Renal pelvis (tissue), 12 donors: Measurements from ENCODE around the gene B3GNT4. TPM values are rescaled to one million over a fixed set of nuclear protein-coding genes. Genes with fewer than 3 reads are reported as not detected.
"Not testable (repeated sequence)": the region's sequence is repeated elsewhere in the genome, so short reads cannot be mapped to it uniquely, and the experiment has no call there.

Experiments used
- DNase-seq: peaks from one replicate; pipeline ENCODE4 v3.0.0-alpha.2; 2013
- long read RNA-seq, 16 experiments: transcript quantifications; one replicate each; lab custom pipeline, GENCODE V29; 2026
- polyA plus RNA-seq, 3 donors: library from polyadenylated mRNA; unstranded; fragments of 120-200 nt; gene quantifications; one replicate each; pipeline ENCODE4 v1.2.1, GENCODE V29; 2013; ENCODE audit not compliant: insufficient read length in 3 of 3

B3GNT4 gene
- 1 to 10 TPM; 3.6 to 4.5 (median 4.2) TPM for polyA plus RNA-seq
- long read RNA-seq, donor 1, partial matches to known transcripts, result 61 of 65 reads
- long read RNA-seq, donor 1, other reads (novel, unspliced or antisense), result 0 of 65 reads
- long read RNA-seq, donor 2, partial matches to known transcripts, result 0 of 5 reads
- long read RNA-seq, donor 2, other reads (novel, unspliced or antisense), result 0 of 5 reads
- long read RNA-seq, donor 3, partial matches to known transcripts, result 0 of 3 reads
- long read RNA-seq, donor 3, other reads (novel, unspliced or antisense), result 0 of 3 reads
- long read RNA-seq, donor 4, partial matches to known transcripts, result 0 of 7 reads
- long read RNA-seq, donor 4, other reads (novel, unspliced or antisense), result 0 of 7 reads
- long read RNA-seq, donor 5, partial matches to known transcripts, result 0 of 2 reads
- long read RNA-seq, donor 5, other reads (novel, unspliced or antisense), result 0 of 2 reads
- long read RNA-seq, donor 6, partial matches to known transcripts, result 0 of 2 reads
- long read RNA-seq, donor 6, other reads (novel, unspliced or antisense), result 0 of 2 reads
- long read RNA-seq, donor 7, partial matches to known transcripts, result 0 of 53 reads
- long read RNA-seq, donor 7, other reads (novel, unspliced or antisense), result 45 of 53 reads
- long read RNA-seq, donor 8, result 0 reads
- long read RNA-seq, donor 9, partial matches to known transcripts, result 0 of 5 reads
- long read RNA-seq, donor 9, other reads (novel, unspliced or antisense), result 0 of 5 reads
- long read RNA-seq, donor 10, partial matches to known transcripts, result 0 of 4 reads
- long read RNA-seq, donor 10, other reads (novel, unspliced or antisense), result 0 of 4 reads
- long read RNA-seq, donor 11, transcript B3GNT4-202 (1 exons, 2,938 nt), result major isoform, 5 of 8 reads
- long read RNA-seq, donor 11, partial matches to known transcripts, result 0 of 8 reads
- long read RNA-seq, donor 11, other reads (novel, unspliced or antisense), result 0 of 8 reads
- long read RNA-seq, donor 12, partial matches to known transcripts, result 0 of 5 reads
- long read RNA-seq, donor 12, other reads (novel, unspliced or antisense), result 0 of 5 reads
- long read RNA-seq, donor 13, partial matches to known transcripts, result 0 of 2 reads
- long read RNA-seq, donor 13, other reads (novel, unspliced or antisense), result 0 of 2 reads
- long read RNA-seq, donor 14, result 0 reads
- long read RNA-seq, donor 15, partial matches to known transcripts, result 5 of 68 reads
- long read RNA-seq, donor 15, other reads (novel, unspliced or antisense), result 59 of 68 reads
- long read RNA-seq, donor 16, partial matches to known transcripts, result 0 of 5 reads
- long read RNA-seq, donor 16, other reads (novel, unspliced or antisense), result 0 of 5 reads

DNA sequence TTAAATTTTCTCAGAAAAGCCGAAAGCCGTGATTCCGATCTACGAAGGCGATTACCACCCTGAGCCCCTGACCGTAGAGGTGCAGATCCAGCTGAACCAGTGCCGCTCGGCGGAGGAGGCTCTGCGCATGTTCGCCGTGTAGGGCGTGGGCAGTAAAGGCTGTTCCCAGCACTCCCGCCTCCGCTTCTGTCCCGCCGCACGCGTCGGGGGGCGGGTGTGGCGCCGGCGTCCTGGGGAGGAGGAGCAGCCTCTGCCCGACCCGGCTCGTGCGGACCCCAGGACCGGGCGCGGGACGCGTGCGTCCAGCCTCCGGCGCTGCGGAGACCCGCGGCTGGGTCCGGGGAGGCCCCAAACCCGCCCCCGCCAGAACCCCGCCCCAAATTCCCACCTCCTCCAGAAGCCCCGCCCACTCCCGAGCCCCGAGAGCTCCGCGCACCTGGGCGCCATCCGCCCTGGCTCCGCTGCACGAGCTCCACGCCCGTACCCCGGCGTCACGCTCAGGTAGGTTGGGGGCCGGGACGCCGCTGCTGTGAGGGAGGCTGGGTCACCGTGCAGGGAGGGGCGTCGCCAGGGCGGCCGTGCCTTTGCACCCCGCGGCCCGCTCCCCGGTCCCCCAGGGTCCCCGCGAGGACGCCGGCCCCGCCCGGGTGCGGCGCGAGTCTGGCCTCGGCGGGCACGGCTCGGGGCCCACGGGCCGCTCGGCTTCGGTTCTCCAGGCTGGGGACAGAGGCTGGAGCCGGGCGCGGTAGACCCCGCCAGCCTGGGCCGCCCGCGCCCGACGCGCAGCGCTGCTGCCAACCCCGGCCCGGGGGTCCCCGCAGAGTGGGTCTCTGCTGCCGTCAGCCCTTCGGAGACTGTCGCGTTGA, at the start of gene B3GNT4:
Gene B3GNT4 (plus strand): TSS at position 409 of the 866 bp plus-strand sequence. CDS start 910 bp downstream, outside the sequence.
- DNase-seq, result peak; percentile 43

DNA sequence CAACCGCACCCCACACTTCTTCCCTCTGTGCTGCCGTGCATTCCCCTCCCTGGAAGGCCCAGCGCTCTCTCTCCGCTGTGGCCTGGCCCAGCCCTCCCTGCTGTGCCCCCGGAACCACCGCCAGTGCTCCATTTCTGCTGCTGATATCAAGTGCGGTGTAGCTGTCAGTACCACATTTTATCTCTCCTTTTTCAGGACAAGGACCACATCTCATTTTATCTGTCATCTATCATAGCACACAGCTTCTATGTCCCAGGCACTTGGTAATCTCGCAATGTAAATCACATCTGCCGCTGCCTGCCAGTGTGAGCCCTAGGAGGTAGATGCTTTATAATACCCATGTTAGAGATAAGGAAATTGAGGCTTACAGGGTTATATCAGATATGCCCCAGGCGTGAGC, 47.8 kb upstream of the B3GNT4 start:
- DNase-seq, result no peak

DNA sequence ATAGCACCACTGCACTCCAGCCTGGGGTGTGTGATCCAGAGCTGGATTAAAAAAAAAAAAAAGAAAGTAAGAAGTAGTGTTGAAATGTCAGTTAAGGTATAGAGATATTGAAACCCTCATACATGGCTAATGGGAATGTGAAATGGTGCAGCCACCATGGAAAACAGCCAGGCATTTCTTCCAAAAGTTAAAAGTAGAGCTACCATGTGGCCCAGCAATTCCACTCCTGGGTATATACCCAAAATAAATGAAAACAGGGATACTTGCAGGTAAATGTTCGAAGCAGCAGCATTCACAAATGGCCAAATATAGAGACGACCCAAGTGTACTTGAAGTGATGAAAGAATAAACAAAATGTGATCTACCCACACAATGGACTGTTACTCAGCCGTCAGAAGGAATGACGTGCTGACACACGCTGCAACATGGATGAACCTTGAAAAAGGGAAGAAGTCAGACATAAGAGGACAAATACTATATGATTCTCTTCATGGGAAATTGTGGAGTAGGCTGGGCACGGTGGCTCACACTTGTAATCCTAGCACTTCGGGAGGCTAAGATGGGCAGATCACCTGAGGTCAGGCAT, 44.7 kb upstream of the B3GNT4 start:
- DNase-seq, result no peak

DNA sequence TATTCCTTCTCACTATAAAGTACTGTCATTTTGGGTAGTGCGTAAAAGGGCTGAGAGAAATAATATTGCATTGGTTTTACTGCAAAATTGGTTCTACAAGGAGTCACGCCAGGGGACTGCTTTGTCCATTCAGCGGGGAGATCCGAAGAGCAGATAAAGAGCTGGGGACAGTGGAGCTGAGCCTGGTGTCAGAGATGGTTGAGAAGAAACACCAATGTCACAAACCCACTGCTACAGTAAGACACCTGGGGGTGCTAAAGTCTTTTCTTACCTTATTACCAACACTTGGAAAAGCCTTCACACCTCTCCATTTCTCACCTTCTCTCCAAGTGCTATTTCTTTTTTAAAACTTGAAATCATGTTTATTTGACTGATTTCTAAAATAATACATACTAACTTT, 43.6 kb upstream of the B3GNT4 start:
- no peak for DNase-seq

DNA sequence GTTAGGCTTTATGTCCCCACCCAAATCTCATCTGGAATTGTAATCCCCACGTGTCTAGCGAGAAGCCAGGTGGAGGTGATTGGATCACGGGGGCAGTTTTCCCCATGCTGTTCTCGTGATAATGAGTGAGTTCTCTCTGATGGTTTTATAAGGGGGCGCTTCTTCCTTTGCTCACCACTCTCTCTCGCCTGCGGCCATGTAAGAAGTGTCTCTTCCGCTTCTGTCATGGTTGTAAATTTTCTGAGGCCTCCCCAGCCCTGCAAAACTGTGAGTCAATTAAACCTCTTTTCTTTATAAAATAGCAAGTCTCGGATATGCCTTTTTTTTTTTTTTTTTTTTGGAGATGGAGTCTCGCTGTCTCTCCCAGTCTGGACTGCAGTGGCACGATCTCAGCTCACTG, 42.7 kb upstream of the B3GNT4 start:
- no peak for DNase-seq

DNA sequence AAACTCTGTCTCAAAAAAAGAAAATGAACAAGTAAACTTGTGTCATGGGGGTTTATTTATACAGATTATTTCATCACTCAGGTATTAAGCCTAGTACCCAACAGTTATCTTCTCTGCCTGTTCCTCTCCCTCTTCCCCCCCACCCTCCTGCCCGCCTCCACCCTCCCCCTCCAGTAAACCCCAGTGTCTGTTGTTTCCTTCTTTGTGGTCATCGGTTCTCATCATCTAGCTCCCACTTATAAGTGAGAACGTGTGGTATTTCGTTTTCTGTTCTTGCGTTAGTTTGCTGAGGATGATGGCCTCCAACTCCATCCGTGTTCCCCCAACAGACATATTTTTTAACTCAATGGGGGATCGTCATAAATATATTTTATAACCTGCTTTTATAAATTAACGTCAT, 41.8 kb upstream of the B3GNT4 start:
- no peak for DNase-seq

DNA sequence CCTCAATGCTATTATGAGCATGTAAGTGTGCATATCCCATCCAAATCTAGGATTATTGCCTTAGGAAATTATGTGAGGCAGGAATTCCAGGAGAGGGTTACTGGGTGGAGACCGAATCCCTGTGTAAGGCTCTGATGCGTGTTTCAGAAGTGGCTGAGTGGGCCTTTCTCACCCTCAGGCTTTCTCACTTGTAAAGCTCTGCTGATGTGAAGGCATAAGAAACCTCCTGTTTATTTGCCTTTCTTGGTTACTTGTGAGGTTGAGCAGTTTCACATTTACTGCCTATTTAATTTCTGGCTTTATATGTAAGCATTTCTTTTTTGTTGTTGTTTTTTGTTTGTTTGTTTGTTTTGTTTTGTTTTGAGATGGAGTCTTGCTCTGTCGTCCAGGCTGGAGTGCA, 40.5 kb upstream of the B3GNT4 start:
- DNase-seq, result no peak

DNA sequence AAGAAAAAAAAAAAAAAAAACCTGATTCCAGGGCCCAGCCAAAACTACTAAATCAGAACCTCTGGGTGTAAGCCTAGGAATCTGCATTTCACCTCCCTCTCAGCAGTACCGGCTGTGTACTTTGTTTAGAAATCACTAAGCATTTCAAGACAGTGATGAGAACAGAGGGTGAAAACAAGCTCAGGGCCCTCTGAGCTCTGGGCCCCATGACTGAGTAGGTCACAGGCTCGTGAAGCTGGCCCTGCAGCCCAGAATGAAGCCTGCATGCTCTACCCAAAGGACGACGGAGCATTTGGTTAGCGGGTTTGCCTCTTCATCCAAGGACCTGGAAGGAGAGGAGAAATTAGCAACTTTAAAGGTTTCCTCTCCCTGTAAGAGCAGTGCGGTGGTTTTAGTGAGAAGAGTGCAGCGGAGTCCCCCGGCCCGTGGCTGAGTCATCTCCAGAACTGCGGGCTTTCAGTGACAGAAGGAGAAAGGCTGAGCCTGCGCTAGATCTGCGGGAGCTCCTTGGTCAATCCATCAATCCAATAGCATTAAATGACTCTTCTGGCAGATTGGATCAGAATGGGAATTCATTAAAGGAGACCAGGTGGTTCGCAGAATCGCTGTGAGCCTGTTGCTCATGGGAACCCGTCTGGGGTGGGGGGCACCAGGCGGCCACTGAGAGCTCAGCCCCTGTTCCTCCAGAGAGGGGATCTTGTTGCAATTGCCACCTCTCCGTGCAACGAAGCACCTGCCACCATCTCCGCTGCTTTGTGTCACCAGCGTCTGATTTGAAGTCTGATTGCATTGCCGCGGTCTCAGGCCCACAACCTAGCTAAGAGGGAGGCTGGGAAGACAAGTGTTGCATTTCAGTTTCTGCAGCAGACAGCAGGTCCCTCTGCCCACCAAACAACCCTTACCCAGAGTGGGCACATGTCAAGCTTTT, 36.8 kb upstream of the B3GNT4 start:
- no peak for DNase-seq

DNA sequence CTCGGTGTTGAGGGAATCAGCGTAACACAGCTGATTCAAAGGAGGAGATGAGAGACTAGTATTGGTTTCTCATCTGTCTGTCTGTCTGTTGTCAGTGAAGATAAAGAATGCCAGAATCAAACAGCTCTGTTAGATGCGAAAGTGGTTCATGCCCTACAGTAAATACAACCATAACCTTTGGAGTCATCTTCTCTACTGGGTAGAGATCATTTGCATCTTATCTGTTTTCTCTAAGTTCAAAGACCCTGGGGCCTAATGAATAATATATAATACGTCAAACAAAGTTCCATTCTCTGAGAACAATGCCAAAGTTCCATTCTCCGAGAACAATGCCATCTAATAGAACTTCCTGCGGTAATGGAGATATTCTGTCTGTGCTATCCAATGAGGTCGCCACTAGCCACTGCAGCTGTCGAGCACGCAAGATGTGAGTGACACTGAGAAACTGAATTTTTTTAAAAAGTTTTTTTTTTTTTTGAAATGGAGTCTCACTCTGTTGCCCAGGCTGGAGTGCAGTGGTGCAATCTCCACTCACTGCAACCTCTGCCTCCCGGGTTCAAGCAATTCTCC, 36.1 kb upstream of the B3GNT4 start:
- no peak for DNase-seq

DNA sequence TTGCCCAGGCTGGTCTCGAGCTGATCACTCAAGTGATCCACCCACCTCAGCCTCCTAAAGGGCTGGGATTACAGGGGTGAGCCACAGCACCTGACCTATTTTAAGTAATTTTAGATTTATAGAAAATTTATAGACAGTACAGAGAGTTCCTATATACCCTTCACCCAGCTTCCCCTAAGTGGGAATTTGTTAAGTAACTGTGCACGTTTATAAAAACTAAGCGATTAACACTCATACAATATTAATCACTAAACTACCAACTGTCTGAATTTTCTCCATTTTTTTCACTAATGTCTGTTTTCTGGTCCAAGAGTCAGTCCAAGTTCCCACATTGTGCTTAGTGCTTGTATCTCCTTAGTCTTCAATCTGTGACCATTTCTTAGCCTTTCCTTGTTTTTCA, 35.0 kb upstream of the B3GNT4 start:
- no peak for DNase-seq

DNA sequence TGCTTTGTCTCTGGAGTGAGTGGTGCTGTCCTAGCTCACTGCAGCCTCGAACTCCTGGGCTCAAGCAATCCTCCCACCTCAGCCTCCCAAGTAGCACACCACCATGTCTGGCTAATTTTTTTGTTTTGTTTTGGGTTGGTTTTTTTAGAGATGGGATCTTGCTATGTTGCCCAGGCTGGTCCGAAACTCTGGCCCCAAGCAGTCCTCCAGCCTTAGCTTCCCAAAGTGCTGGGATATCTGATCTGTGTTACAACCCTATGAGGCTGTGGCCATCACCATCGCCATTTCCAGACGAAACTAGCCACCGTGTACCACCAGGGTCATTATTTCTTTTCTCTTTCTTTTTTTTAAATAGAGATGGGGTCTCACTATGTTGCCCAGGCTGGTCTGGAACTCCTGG, 32.1 kb upstream of the B3GNT4 start:
- no peak for DNase-seq

DNA sequence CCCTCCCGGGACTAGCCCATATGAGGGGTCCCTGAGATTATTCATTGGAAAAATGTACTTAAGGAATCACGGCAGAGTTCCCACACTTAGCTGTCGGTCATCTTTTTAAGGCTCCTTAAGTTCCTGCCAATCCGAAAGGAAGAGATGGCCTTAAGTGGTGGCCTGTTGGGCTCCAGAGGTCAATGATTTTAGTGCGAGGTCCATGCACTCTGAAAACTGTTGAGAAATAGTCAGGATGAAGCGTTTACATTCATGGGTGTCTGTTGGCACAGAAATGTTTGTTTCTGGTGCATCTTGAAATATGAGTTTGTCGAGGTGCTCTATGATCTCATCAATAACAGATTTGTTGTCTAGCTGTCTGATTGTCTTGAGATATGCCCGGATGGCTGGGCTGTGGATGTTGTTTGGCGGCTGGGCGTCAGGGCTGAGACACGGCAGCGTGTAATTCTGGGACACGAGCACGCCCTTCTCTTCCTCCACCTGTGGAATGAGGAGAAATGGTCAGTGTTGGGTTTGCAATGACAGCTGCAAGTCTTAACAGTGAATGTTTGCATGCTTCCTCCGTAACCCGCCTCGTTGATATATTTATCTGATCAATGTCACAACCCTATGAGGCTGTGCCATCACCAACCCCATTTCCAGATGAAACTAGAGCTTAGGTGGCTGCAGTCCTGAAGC, 31.1 kb upstream of the B3GNT4 start:
- DNase-seq, result no peak

DNA sequence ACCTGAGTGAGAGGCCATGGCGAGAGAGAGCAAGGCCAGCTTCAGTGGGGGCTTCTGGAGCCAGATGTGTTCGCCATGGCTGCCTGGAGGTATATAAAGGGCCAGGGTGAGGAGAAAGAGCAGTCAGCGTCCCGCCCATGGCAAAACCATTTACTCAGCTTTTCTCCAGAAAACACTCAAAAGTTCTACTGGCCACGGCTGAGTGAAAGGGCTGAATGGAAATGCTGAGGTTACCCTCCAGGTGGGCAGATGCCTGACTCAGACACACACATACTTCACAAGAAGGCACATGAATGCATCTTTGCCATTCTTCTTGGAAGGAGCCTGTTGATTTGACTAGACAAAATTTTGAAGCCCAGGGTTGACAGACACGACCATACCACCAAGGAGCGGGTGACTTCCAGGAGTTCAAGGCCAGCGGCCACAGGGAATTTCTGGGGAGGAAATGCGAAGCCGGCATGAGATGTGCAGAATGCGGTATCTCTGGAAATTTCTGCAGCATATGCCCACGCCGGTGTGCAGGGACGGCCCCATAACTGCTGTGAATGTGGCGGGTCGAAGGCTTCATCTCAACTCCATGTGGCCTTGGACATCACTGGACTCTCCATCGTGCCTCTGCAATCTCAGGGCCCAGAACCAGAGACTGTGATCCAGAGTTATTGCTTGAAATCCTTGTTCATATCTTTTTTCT, 29.2 kb upstream of the B3GNT4 start, which contains the start of gene IL31:
Gene IL31 (minus strand): TSS at position 67 of the 691 bp plus-strand sequence. CDS start 49 bp downstream, at position 18.
- no peak for DNase-seq

DNA sequence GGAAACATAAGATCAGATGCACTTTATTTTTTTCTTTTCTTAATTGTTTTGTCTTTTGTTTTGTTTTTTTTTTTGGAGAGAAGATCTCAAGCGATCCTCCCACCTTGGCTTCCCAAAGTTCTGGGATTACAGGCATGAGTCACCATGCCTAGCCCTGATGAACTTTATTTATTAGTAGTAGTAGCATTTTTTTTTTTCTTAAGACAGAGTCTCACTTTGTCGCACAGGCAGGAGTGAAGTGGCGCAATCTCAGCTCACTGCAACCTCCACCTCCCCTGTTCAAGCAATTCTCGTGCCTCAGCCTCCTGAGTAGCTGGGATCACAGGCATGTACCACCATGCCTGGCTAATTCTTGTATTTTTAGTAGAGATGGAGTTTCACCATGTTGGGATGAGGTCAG, 27.0 kb upstream of the B3GNT4 start:
- not testable (repeated sequence) for DNase-seq

DNA sequence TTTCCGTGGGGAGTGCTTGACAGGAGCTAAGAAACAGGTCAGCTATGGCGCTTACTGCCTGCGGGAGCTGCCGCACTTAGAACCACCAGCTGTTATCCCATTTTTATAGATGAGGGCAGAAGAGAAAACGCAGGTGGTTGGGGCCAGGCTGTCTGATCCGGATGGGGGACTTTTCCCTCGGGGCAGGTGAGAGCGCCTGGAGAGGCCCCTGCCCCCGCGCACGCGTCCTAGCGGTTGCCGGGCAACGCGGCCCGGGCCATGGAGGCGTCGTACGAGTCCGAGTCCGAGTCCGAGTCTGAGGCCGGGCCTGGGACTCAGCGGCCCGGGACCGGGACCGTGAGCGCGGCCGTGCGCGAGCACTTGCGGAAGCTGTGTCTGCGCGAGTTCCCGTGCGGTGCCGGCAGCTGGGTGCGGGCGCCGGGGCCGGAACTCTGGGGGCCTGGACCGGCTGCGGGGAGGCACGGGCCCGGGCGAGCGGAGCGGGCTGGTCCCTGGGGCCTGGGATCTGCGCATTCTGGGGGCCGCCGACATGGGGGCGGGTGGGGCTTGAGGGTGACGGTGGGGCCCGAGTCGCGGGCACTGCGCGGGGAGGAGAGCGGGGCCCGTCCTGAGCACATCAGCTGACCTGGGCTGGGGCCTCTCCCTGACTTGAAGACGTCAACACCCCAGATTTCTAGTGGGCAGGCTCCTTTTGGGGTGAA, 20.5 kb upstream of the B3GNT4 start, which contains the start of gene LRRC43:
Gene LRRC43 (plus strand): TSS at position 237 of the 701 bp plus-strand sequence. CDS start 22 bp downstream, at position 259.
- peak; percentile 61 for DNase-seq

DNA sequence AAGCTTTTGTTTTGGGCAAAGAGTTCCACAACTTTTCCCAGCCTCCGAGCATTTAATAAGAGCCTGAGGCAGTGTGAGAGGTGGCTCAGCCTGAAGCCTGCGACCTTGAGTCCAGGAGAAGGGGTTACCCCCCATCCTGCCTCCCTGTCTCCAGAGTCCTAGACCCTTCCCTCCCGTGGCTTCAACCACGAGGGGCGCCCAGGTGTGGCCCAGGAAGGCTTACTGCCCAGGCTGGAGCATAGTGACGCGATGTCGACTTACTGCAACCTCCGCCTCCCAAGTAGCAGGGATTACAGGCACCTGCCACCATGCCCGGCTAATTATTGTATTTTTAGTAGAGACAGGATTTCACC, 19.9 kb upstream of the B3GNT4 start:
- DNase-seq, result no peak

DNA sequence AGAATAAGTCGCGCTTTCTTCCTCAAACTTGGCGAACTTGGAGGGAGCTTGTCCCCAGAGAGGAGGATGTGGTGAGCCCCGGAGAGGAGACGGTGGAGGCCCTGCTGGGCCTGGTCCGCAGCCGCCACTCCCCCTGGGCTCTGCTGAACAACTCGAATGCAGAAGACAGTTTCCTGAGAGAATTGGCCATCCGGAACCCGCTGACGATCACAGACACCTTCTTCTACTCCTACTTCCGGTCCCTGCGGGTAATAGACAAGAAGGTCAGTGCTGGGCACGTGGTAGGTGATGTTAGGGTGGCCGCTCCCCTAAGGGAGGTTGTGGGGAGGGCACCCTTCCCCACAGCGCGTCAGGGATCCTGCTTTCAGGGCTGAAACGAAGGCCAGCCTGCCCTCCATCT, 19.0 kb upstream of the B3GNT4 start:
- DNase-seq, result no peak
